Ishikawa (cell line): ENCODE results near the gene ZNF483.

Experiments used
- CEBPB ChIP-seq: IDR thresholded peaks from 2 replicates; pipeline ENCODE4 v1.6.1; 2012
- CREB1 ChIP-seq: IDR thresholded peaks from 2 replicates; pipeline ENCODE4 v1.6.1; 2012; ENCODE audit warnings: low read depth
- EP300 ChIP-seq: IDR thresholded peaks from 2 replicates; pipeline ENCODE4 v1.6.1; 2012; ENCODE audit warnings: borderline replicate concordance
- NFIC ChIP-seq: IDR thresholded peaks from 2 replicates; pipeline ENCODE4 v1.6.1; 2012
- RAD21 ChIP-seq: IDR thresholded peaks from 2 replicates; pipeline ENCODE4 v1.6.1; 2012; ENCODE audit warnings: low read depth
- TEAD4 ChIP-seq: IDR thresholded peaks from 2 replicates; pipeline ENCODE4 v1.6.1; 2012
- YY1 ChIP-seq: IDR thresholded peaks from 2 replicates; pipeline ENCODE4 v1.6.1; 2012; ENCODE audit warnings: low read depth
- ZBTB7A ChIP-seq: IDR thresholded peaks from 2 replicates; pipeline ENCODE4 v1.6.1; 2012; ENCODE audit warnings: low read depth
- TF ChIP-seq, protein P1 (sequence below): IDR thresholded peaks from 2 replicates; pipeline ENCODE4 v1.6.1; 2012; ENCODE audit warnings: low read depth, mild to moderate bottlenecking
- TF ChIP-seq, protein P2 (sequence below): IDR thresholded peaks from 2 replicates; pipeline ENCODE4 v1.6.1; 2012

DNA sequence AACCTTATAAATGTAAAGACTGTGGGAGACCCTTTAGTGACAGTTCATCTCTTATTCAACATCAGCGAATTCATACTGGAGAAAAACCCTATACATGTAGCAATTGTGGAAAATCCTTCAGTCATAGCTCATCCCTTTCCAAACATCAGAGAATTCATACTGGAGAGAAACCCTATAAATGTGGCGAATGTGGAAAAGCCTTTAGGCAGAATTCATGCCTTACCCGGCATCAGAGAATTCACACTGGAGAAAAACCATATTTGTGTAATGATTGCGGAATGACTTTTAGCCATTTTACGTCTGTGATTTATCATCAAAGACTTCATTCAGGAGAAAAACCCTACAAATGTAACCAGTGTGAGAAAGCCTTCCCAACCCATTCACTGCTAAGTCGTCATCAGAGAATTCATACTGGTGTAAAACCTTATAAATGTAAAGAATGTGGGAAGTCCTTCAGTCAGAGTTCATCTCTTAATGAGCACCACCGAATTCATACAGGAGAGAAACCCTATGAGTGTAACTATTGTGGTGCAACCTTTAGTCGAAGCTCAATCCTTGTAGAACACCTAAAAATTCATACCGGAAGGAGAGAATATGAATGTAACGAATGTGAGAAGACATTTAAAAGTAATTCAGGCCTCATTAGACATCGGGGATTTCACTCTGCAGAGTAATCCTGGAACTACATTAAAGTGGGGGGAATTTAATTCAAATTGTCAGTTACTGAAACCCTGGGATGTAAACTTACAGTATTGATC lies 17.7 kb downstream of the ZNF483 start:
- TF ChIP-seq ZBTB7A (no peak), RAD21 (no peak), EP300 (no peak), CEBPB (no peak), YY1 (no peak), TEAD4 (no peak), NFIC (no peak), CREB1 (no peak)
- TF ChIP-seq, protein P1, sequence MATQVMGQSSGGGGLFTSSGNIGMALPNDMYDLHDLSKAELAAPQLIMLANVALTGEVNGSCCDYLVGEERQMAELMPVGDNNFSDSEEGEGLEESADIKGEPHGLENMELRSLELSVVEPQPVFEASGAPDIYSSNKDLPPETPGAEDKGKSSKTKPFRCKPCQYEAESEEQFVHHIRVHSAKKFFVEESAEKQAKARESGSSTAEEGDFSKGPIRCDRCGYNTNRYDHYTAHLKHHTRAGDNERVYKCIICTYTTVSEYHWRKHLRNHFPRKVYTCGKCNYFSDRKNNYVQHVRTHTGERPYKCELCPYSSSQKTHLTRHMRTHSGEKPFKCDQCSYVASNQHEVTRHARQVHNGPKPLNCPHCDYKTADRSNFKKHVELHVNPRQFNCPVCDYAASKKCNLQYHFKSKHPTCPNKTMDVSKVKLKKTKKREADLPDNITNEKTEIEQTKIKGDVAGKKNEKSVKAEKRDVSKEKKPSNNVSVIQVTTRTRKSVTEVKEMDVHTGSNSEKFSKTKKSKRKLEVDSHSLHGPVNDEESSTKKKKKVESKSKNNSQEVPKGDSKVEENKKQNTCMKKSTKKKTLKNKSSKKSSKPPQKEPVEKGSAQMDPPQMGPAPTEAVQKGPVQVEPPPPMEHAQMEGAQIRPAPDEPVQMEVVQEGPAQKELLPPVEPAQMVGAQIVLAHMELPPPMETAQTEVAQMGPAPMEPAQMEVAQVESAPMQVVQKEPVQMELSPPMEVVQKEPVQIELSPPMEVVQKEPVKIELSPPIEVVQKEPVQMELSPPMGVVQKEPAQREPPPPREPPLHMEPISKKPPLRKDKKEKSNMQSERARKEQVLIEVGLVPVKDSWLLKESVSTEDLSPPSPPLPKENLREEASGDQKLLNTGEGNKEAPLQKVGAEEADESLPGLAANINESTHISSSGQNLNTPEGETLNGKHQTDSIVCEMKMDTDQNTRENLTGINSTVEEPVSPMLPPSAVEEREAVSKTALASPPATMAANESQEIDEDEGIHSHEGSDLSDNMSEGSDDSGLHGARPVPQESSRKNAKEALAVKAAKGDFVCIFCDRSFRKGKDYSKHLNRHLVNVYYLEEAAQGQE = no peak
- TF ChIP-seq, protein P2, sequence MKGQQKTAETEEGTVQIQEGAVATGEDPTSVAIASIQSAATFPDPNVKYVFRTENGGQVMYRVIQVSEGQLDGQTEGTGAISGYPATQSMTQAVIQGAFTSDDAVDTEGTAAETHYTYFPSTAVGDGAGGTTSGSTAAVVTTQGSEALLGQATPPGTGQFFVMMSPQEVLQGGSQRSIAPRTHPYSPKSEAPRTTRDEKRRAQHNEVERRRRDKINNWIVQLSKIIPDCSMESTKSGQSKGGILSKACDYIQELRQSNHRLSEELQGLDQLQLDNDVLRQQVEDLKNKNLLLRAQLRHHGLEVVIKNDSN = no peak; the same call in 1 of the 2 replicates
